Stimulated activated CD4-positive, alpha-beta T cell treated with anti-CD3 and anti-CD28 coated beads, Interleukin-4, amount 100 ng/mL, for 4 hours (primary cell): Measurements from ENCODE around the gene ADAP1.
"Not testable (repeated sequence)": the region's sequence is repeated elsewhere in the genome, so short reads cannot be mapped to it uniquely, and the experiment has no call there.

Experiments used
- DNase-seq, 2 experiments: peaks; one replicate each; pipeline ENCODE4 v3.0.0-alpha.2; 2020

Gene ADAP1

GRCh38 chr7:957418-958220, 3.1 kb upstream of the ADAP1 start:
- no peak for DNase-seq

- DNase-seq = no peak
These were observed 1.6 kb upstream of the ADAP1 start for GRCh38 chr7:956031-956430.

GRCh38 chr7:953547-954327, 743 bp downstream of the ADAP1 start:
- DNase-seq = no peak

- DNase-seq = no peak
These were observed 1.7 kb downstream of the ADAP1 start for GRCh38 chr7:952548-953441.

- no peak for DNase-seq
These were observed 2.5 kb downstream of the ADAP1 start for GRCh38 chr7:951881-952547.

- no peak for DNase-seq
These were observed 5.2 kb downstream of the ADAP1 start for GRCh38 chr7:949021-949934.

- DNase-seq = no peak
These were observed 6.9 kb downstream of the ADAP1 start for GRCh38 chr7:947391-948210.

GRCh38 chr7:946256-946996, 8.1 kb downstream of the ADAP1 start:
- DNase-seq = no peak

- no peak for DNase-seq
These were observed 8.8 kb downstream of the ADAP1 start for GRCh38 chr7:945556-946255.

- no peak for DNase-seq
These were observed 9.3 kb downstream of the ADAP1 start for GRCh38 chr7:945147-945555.

- no peak for DNase-seq
These were observed 9.7 kb downstream of the ADAP1 start for GRCh38 chr7:944744-945143.

- DNase-seq = not testable (repeated sequence)
These were observed 10.7 kb downstream of the ADAP1 start for GRCh38 chr7:943793-944192.

GRCh38 chr7:940599-941408, 13.7 kb downstream of the ADAP1 start:
- DNase-seq = no peak

GRCh38 chr7:939843-940242, 14.6 kb downstream of the ADAP1 start:
- no peak for DNase-seq

- DNase-seq = no peak
These were observed 15.8 kb downstream of the ADAP1 start for GRCh38 chr7:938546-939185.

GRCh38 chr7:937856-938484, 16.5 kb downstream of the ADAP1 start:
- DNase-seq = no peak

GRCh38 chr7:936386-937054, 18.0 kb downstream of the ADAP1 start:
- DNase-seq = no peak
